DMS153 treated with DMSO at 0.1 percent for 48 hours (cell line): ENCODE measurements around the gene GAS2.

Source experiments
- DNase-seq: peaks from one replicate; lab custom pipeline; 2025; ENCODE audit not compliant: unreplicated experiment; lab: John Stamatoyannopoulos, UW

GAS2 gene

DNA sequence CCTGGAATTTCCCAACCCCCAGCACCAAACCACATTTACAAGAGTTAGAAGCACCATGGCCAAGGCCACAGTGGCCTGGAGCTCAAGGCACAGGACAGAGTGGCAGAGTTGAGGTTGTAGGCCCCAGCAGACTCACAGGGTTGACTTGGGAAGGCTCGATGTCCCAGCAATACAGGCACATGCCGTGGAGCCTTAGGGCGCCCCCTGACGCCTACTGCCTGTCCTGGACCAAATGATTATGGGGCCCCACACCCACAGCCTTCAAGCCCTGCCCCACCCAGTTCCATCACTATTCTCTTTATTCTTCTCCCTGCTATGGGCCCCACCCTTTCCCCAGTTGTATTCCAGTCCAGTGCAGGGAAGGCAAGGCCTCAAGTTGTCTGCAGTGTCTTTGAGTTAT, 193.8 kb downstream of the GAS2 start, which contains the start of gene CCDC179:
TSS of gene CCDC179 (minus strand) at position 234 of the 400 bp plus-strand sequence. CDS start at position 181, 53 bp downstream.
- no peak for DNase-seq
